ENCODE results near the gene DNAH17.

DNAH17 gene

GRCh38 chr17:78395155-78395554 lies 182.0 kb downstream of the DNAH17 start:
- no peak for DNase-seq
- Histone ChIP-seq H3K4me1 (no peaks in the 10 kb centered on the region), H3K4me3 (ENCODE audit: low read depth, low read length) (no peak overlapping the region), H3K36me3 (peaks cover 47% of the 10 kb centered on the region), H3K27me3 (no peaks in the 10 kb centered on the region), H3K9me3 (no peaks in the 10 kb centered on the region)
- TF ChIP-seq CTCF (IDR thresholded peaks at IDR 0.05; ENCODE audit: low read depth, low read length), result no peak

- no peak overlapping the region for H3K4me3 ChIP-seq (ENCODE audit: low read depth, low read length)
- DNase-seq, result no peak
- no peaks in the 10 kb centered on the region for H3K27me3 ChIP-seq
- TF ChIP-seq CTCF (IDR thresholded peaks at IDR 0.05; ENCODE audit: low read depth, low read length), result no peak
- no peaks in the 10 kb centered on the region for H3K4me1 ChIP-seq
- peaks cover 39% of the 10 kb centered on the region for H3K36me3 ChIP-seq
- H3K9me3 ChIP-seq, result no peaks in the 10 kb centered on the region
Observed at GRCh38 chr17:78394209-78394608, 183.0 kb downstream of the DNAH17 start.

GRCh38 chr17:78393575-78393974 lies 183.6 kb downstream of the DNAH17 start:
- peaks cover 34% of the 10 kb centered on the region for H3K36me3 ChIP-seq
- no peak for TF ChIP-seq CTCF (IDR thresholded peaks at IDR 0.05; ENCODE audit: low read depth, low read length)
- H3K4me1 ChIP-seq, result no peaks in the 10 kb centered on the region
- DNase-seq, result no peak
- no peak overlapping the region for H3K4me3 ChIP-seq (ENCODE audit: low read depth, low read length)
- H3K9me3 ChIP-seq, result no peaks in the 10 kb centered on the region
- no peaks in the 10 kb centered on the region for H3K27me3 ChIP-seq

GRCh38 chr17:78392295-78392694 lies 184.9 kb downstream of the DNAH17 start:
- H3K4me1 ChIP-seq, result no peaks in the 10 kb centered on the region

GRCh38 chr17:78391843-78392242 lies 185.4 kb downstream of the DNAH17 start:
- H3K4me1 ChIP-seq, result no peaks in the 10 kb centered on the region
- peaks cover 29% of the 10 kb centered on the region for H3K36me3 ChIP-seq
- H3K4me3 ChIP-seq (ENCODE audit: low read depth, low read length), result no peak overlapping the region
- H3K9me3 ChIP-seq, result no peaks in the 10 kb centered on the region
- TF ChIP-seq CTCF (IDR thresholded peaks at IDR 0.05; ENCODE audit: low read depth, low read length), result no peak
- no peak for DNase-seq
- H3K27me3 ChIP-seq, result no peaks in the 10 kb centered on the region

More at GRCh38 chr17:78392295-78392694, 184.9 kb downstream of the DNAH17 start:
- Histone ChIP-seq H3K9me3 (no peaks in the 10 kb centered on the region), H3K36me3 (peaks cover 29% of the 10 kb centered on the region), H3K27me3 (no peaks in the 10 kb centered on the region), H3K4me3 (ENCODE audit: low read depth, low read length) (no peak overlapping the region)
- TF ChIP-seq CTCF (IDR thresholded peaks at IDR 0.05; ENCODE audit: low read depth, low read length), result no peak
- no peak for DNase-seq

- H3K4me3 ChIP-seq (ENCODE audit: low read depth, low read length), result no peak overlapping the region
- DNase-seq, result no peak
- peaks cover 22% of the 10 kb centered on the region for H3K36me3 ChIP-seq
- H3K9me3 ChIP-seq, result no peaks in the 10 kb centered on the region
- no peaks in the 10 kb centered on the region for H3K4me1 ChIP-seq
- no peak for TF ChIP-seq CTCF (IDR thresholded peaks at IDR 0.05; ENCODE audit: low read depth, low read length)
- no peaks in the 10 kb centered on the region for H3K27me3 ChIP-seq
Observed at GRCh38 chr17:78391051-78391431, 186.2 kb downstream of the DNAH17 start.
